Liver (tissue), 9 donors: ENCODE results near the gene MYRFL. TPM values are rescaled to one million over a fixed set of nuclear protein-coding genes. Genes with fewer than 3 reads are reported as not detected.

Experiments used
- DNase-seq: peaks from one replicate; pipeline ENCODE4 v3.0.0-alpha.2; 2017; ENCODE audit warnings: low spot score
- H3K27ac ChIP-seq, 2 donors: one replicate each; pipeline ENCODE4 v1.7.0; 2013; ENCODE audit warnings: inconsistent platforms in 2 of 2, low read length in 2 of 2, control low read depth in 1 of 2, low read depth in 1 of 2, mild to moderate bottlenecking in 1 of 2
- H3K27me3 ChIP-seq, 4 donors: one replicate each; pipeline versions ENCODE4 v1.6.1 to v1.7.0; 2013; ENCODE audit warnings: low read length in 3 of 4, inconsistent platforms in 1 of 4, mild to moderate bottlenecking in 1 of 4, moderate library complexity in 1 of 4; ENCODE audit not compliant: control insufficient read depth in 4 of 4, insufficient read depth in 4 of 4
- H3K36me3 ChIP-seq, 4 donors: one replicate each; pipeline versions ENCODE4 v1.6.1 to v1.7.0; 2013; ENCODE audit warnings: low read length in 3 of 4, mild to moderate bottlenecking in 3 of 4, low read depth in 1 of 4, moderate library complexity in 1 of 4; ENCODE audit not compliant: control insufficient read depth in 4 of 4, insufficient read depth in 3 of 4
- H3K4me1 ChIP-seq, 4 donors: one replicate each; pipeline versions ENCODE4 v1.6.1 to v1.7.0; 2013; ENCODE audit warnings: low read length in 3 of 4, mild to moderate bottlenecking in 3 of 4, moderate library complexity in 1 of 4; ENCODE audit not compliant: control insufficient read depth in 4 of 4, insufficient read depth in 4 of 4
- H3K4me3 ChIP-seq, 3 donors: one replicate each; pipeline versions ENCODE4 v1.6.1 to v1.7.0; 2013; ENCODE audit warnings: low read length in 3 of 3, control low read depth in 1 of 3, low read depth in 1 of 3, mild to moderate bottlenecking in 1 of 3
- H3K9ac ChIP-seq, 2 donors: one replicate each; pipeline ENCODE4 v1.7.0; 2013; ENCODE audit warnings: low read length in 2 of 2, mild to moderate bottlenecking in 2 of 2, moderate library complexity in 2 of 2, control low read depth in 1 of 2, low read depth in 1 of 2
- H3K9me3 ChIP-seq, 4 donors: one replicate each; pipeline versions ENCODE4 v1.6.1 to v1.7.0; 2013; ENCODE audit warnings: low read length in 3 of 4; ENCODE audit not compliant: control insufficient read depth in 4 of 4
- ATF3 ChIP-seq: IDR thresholded peaks from 2 replicates; pipeline ENCODE4 v1.6.1; 2016; ENCODE audit warnings: antibody characterized with exemption
- CTCF ChIP-seq: fragments of 150-350 bp; IDR thresholded peaks from 2 replicates; pipeline ENCODE4 v1.5.1; 2017; ENCODE audit warnings: improper control_type of control experiment, low read depth, low read length; ENCODE audit not compliant: missing input control
- EGR1 ChIP-seq, 2 donors: IDR thresholded peaks; 2 replicates each; pipeline ENCODE4 v1.6.1; 2016 to 2018; ENCODE audit warnings: antibody characterized with exemption in 2 of 2, low read depth in 2 of 2
- FOXA1 ChIP-seq: IDR thresholded peaks from 2 replicates; pipeline ENCODE4 v1.6.1; 2016; ENCODE audit warnings: antibody characterized with exemption
- GABPA ChIP-seq, 2 donors: IDR thresholded peaks in 1 of 2; conservative IDR thresholded peaks in 1 of 2; 2 replicates each; pipeline ENCODE4 v1.6.1; 2016; ENCODE audit warnings: antibody characterized with exemption in 2 of 2, mild to moderate bottlenecking in 1 of 2, moderate library complexity in 1 of 2
- HNF4A ChIP-seq, 2 donors: conservative IDR thresholded peaks; 2 replicates each; pipeline ENCODE4 v1.6.1; 2016; ENCODE audit warnings: antibody characterized with exemption in 2 of 2, mild to moderate bottlenecking in 2 of 2
- HNF4G ChIP-seq: IDR thresholded peaks from 2 replicates; pipeline ENCODE4 v1.6.1; 2016; ENCODE audit warnings: antibody characterized with exemption
- JUND ChIP-seq, 2 donors: IDR thresholded peaks; 2 replicates each; pipeline ENCODE4 v1.6.1; 2016; ENCODE audit warnings: antibody characterized with exemption in 2 of 2
- NR2F2 ChIP-seq: IDR thresholded peaks from 2 replicates; pipeline ENCODE4 v1.6.1; 2016; ENCODE audit warnings: antibody characterized with exemption
- RAD21 ChIP-seq, 2 donors: IDR thresholded peaks; 2 replicates each; pipeline ENCODE4 v1.6.1; 2016; ENCODE audit warnings: antibody characterized with exemption in 2 of 2, mild to moderate bottlenecking in 2 of 2
- REST ChIP-seq: IDR thresholded peaks from 2 replicates; pipeline ENCODE4 v1.6.1; 2016; ENCODE audit warnings: antibody characterized with exemption, mild to moderate bottlenecking
- RXRA ChIP-seq, 2 donors: IDR thresholded peaks; 2 replicates each; pipeline ENCODE4 v1.6.1; 2017 to 2018; ENCODE audit warnings: antibody characterized with exemption in 2 of 2, mild to moderate bottlenecking in 1 of 2
- SP1 ChIP-seq: IDR thresholded peaks from 2 replicates; pipeline ENCODE4 v1.6.1; 2018; ENCODE audit warnings: antibody characterized with exemption, mild to moderate bottlenecking
- TAF1 ChIP-seq: conservative IDR thresholded peaks from 2 replicates; pipeline ENCODE4 v1.6.1; 2016; ENCODE audit warnings: antibody characterized with exemption, mild to moderate bottlenecking
- YY1 ChIP-seq: IDR thresholded peaks from 2 replicates; pipeline ENCODE4 v1.6.1; 2016; ENCODE audit warnings: antibody characterized with exemption, mild to moderate bottlenecking
- WGBS: extraction: QIAGEN DNeasy Blood & Tissue Kit; methylation state at CpG from one replicate; pipeline ENCODE4 v1.1.7; 2013; 5-methylcytosine and 5-hydroxymethylcytosine counted together
- polyA plus RNA-seq, 2 donors: library from polyadenylated mRNA; stranded (reverse) in 1 of 2; unstranded in 1 of 2; fragments of 200-250 nt in 1 of 2; fragments of >200 nt in 1 of 2; fragmentation: Nextera tagmentation in 1 of 2; extraction: Ambion mirVana in 1 of 2; gene quantifications; one replicate each; pipeline versions ENCODE4 v1.2.1 to v1.2.3, GENCODE V29; 2013 to 2015
- total RNA-seq, 2 donors: library from RNA; depleted of rRNA; stranded (reverse); fragments of >200 nt; gene quantifications; one replicate each; pipeline ENCODE4 v1.2.3, GENCODE V29; 2014
- donor health status: healthy.
- donor health status: healthy.
- donor health status: healthy.
- donor health status: healthy.
- donor health status: healthy.

Gene MYRFL
- total and polyA plus RNA-seq, 4 donors = under 0.01 to 0.19 (median 0.10) TPM

- H3K9ac ChIP-seq = no peak overlapping the region
- 79% methylated on average over 2 of the region's 2 CpGs for WGBS
Observed at GRCh38 chr12:69929125-69929524, 104.1 kb downstream of the MYRFL start.

GRCh38 chr12:69929531-69929930 is 104.5 kb downstream of the MYRFL start:
- Histone ChIP-seq H3K27me3 (no peaks in the 10 kb centered on the region), H3K36me3 (no peaks in the 10 kb centered on the region), H3K4me3 (no peak overlapping the region), H3K9ac (no peak overlapping the region), H3K9me3 (no peaks in the 10 kb centered on the region), H3K27ac (no peak overlapping the region), H3K4me1 (no peaks in the 10 kb centered on the region)
- TF ChIP-seq RAD21 (IDR thresholded peaks at IDR 0.05) (no peak), YY1 (no peak), REST (no peak)
- no peak for DNase-seq
- WGBS = 75% methylated on average over 3 of the region's 3 CpGs

More at GRCh38 chr12:69929125-69929524, 104.1 kb downstream of the MYRFL start:
- H3K4me3 ChIP-seq = no peak overlapping the region
- no peaks in the 10 kb centered on the region for H3K27me3 ChIP-seq
- TF ChIP-seq EGR1 (IDR thresholded peaks at IDR 0.05; ENCODE audit: low read depth in 2 of 2) (no peak), GABPA (IDR thresholded peaks at IDR 0.05 in 1 of 2, conservative IDR thresholded peaks at IDR 0.05 in 1 of 2) (no peak), JUND (IDR thresholded peaks at IDR 0.05) (no peak), HNF4G (no peak), CTCF (no peak), REST (no peak), FOXA1 (no peak), SP1 (no peak), YY1 (no peak), ATF3 (no peak), RXRA (IDR thresholded peaks at IDR 0.05) (no peak), HNF4A (conservative IDR thresholded peaks at IDR 0.05) (no peak), NR2F2 (no peak), TAF1 (no peak)
- DNase-seq = no peak
- H3K27ac ChIP-seq = no peak overlapping the region
- no peaks in the 10 kb centered on the region for H3K9me3 ChIP-seq
- H3K4me1 ChIP-seq = no peaks in the 10 kb centered on the region
- no peaks in the 10 kb centered on the region for H3K36me3 ChIP-seq
